K562 (cell line): Measurements from ENCODE around the gene PKD1. TPM values are rescaled to one million over a fixed set of nuclear protein-coding genes. Genes with fewer than 3 reads are reported as not detected.

Experiments used
- BHLHE40 ChIP-seq: IDR thresholded peaks from 2 replicates; pipeline ENCODE4 v1.6.1; 2011; ENCODE audit warnings: low read length, improper control_type of control experiment
- EHMT2 ChIP-seq: fragments of 450-650 bp; IDR thresholded peaks from 2 replicates; pipeline ENCODE4 v1.6.1; 2018; ENCODE audit warnings: antibody characterized with exemption
- ETV6 ChIP-seq, 3 experiments: fragments of 150-350 bp in 1 of 3; sonication (generic) in 1 of 3; formaldehyde crosslinking in 1 of 3; IDR thresholded peaks; 2 replicates each; pipeline versions ENCODE4 v1.6.1 to v1.8.0; 2014 to 2022; ENCODE audit warnings: borderline replicate concordance in 2 of 3, low read depth in 2 of 3, antibody characterized with exemption in 1 of 3, low read length in 1 of 3, mild to moderate bottlenecking in 1 of 3, missing genetic modification reagents in 1 of 3
- FOSL1 ChIP-seq: fragments of 200-800 bp; sonication (Bioruptor generic); conservative IDR thresholded peaks from 2 replicates; pipeline ENCODE4 v1.6.1; 2016; ENCODE audit warnings: missing genetic modification characterization, missing compliant biosample characterization
- FOXA1 ChIP-seq: fragments of 450-650 bp; IDR thresholded peaks from 2 replicates; pipeline ENCODE4 v1.6.1; 2016; ENCODE audit warnings: mild to moderate bottlenecking, borderline replicate concordance
- MCM7 ChIP-seq, 2 experiments: fragments of 450-650 bp; IDR thresholded peaks; 2 replicates each; pipeline ENCODE4 v1.6.1; 2016 to 2018
- ZBTB7A ChIP-seq: IDR thresholded peaks from 2 replicates; pipeline ENCODE4 v1.6.1; 2011; ENCODE audit warnings: low read depth, mild to moderate bottlenecking, low read length, moderate library complexity, borderline replicate concordance; ENCODE audit not compliant: control insufficient read depth
- ZNF232 ChIP-seq: sonication (generic); formaldehyde crosslinking; IDR thresholded peaks from 2 replicates; pipeline ENCODE4 v1.8.0; 2022; ENCODE audit warnings: mild to moderate bottlenecking, missing genetic modification reagents
- ZNF695 ChIP-seq: fragments of 450-650 bp; formaldehyde crosslinking; IDR thresholded peaks from 2 replicates; pipeline ENCODE4 v1.4.0; 2020; ENCODE audit warnings: mild to moderate bottlenecking, moderate library complexity
- ZSCAN32 ChIP-seq: fragments of 450-650 bp; formaldehyde crosslinking; IDR thresholded peaks from 2 replicates; pipeline ENCODE4 v1.4.0; 2020; ENCODE audit warnings: mild to moderate bottlenecking, moderate library complexity
- polyA plus RNA-seq, 8 experiments: library from polyadenylated mRNA; depleted of rRNA in 4 of 8; stranded (reverse) in 5 of 8; unstranded in 3 of 8; fragments of >200 nt; fragmentation: Nextera tagmentation in 2 of 8; fragmentation: Illumina TruSeq in 1 of 8; extraction: Ambion mirVana in 2 of 8; extraction: Trizol in 1 of 8; gene quantifications; 2 replicates each; pipeline versions ENCODE4 v1.2.1 to v1.2.3, GENCODE V29; 2011 to 2014; ENCODE audit warnings: inconsistent platforms in 1 of 8, missing spikeins in 1 of 8
- total RNA-seq, 7 experiments: library from RNA; depleted of rRNA in 6 of 7; stranded (reverse); fragments of >200 nt in 6 of 7; fragmentation: Illumina TruSeq in 2 of 7; extraction: Trizol in 2 of 7; gene quantifications; 2 replicates each; pipeline versions ENCODE4 v1.2.1 to v1.2.3, GENCODE V29; 2011 to 2021; ENCODE audit warnings: low replicate concordance in 1 of 7
- TF ChIP-seq, protein P1 (sequence below): fragments of 450-650 bp; IDR thresholded peaks from 2 replicates; pipeline ENCODE4 v1.7.1; 2018; ENCODE audit warnings: mild to moderate bottlenecking, low read depth; ENCODE audit not compliant: partially characterized antibody
- TF ChIP-seq, protein P2 (sequence below), 3 experiments: IDR thresholded peaks in 2 of 3; conservative IDR thresholded peaks in 1 of 3; 2 replicates each; pipeline ENCODE4 v1.5.1; 2011 to 2012; ENCODE audit warnings: low read length in 3 of 3, mild to moderate bottlenecking in 3 of 3, control low read depth in 2 of 3, improper control_type of control experiment in 1 of 3, inconsistent platforms in 1 of 3, low read depth in 1 of 3, mixed read lengths in 1 of 3, moderate library complexity in 1 of 3; ENCODE audit not compliant: insufficient read depth in 2 of 3
- TF ChIP-seq, protein P3 (sequence below): sonication (generic); formaldehyde crosslinking; IDR thresholded peaks from 2 replicates; pipeline ENCODE4 v1.8.1; 2023; ENCODE audit warnings: mild to moderate bottlenecking, missing genetic modification reagents, moderate library complexity
- TF ChIP-seq, protein P4 (sequence below): IDR thresholded peaks from 2 replicates; pipeline ENCODE4 v1.6.1; 2011; ENCODE audit warnings: borderline replicate concordance, low read depth, mild to moderate bottlenecking, moderate library complexity, low read length; ENCODE audit not compliant: insufficient read depth, poor library complexity, severe bottlenecking

PKD1 gene
- total and polyA plus RNA-seq, 9 of the 15 experiments (the other 6 are each of a cell fraction or from before 2014, with no cell fraction given): 0.23 to 93.5 (median 12.6) TPM

DNA sequence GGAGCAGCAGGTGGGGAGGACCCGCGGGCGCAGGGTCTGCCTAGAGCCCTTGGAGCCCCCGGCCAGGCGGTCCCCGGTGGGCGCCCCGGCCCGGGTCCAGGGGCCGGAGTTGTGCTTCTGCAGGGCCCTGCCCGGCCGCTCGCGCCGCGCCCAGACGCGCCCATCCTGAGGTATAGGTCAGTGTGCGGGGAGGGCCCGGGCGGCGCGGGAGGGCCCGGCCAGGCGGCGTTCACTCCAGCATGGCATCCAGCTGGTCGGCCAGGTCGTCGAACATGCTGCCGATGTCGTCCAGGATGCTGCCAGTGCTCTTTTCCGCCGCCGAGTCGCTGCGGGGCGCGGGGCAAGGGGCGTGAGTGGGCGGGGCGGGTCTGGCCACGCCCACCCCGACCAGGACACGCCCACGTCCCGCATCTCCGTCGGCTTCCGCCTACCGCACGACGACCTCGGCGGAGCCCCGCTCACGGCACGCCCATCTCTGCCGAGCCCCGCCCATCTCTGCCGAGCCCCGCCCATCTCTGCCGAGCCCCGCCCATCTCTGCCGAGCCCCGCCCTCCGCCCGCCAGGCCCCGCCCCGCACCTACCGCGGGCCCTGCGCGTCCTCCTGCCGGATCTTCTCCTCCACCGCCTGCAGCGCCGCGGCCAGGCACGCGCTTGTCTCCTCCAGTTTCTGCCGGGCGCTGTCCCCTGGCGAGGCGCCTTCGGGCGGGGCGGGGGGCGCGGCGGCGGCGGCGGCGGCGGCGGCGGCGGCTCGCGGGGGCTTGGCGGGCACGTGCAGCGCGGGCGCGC lies 42.8 kb upstream of the PKD1 start (continued):
- TF ChIP-seq ZSCAN32 (CRISPR knock-in tag): no peak
- no peak for TF ChIP-seq FOXA1
- TF ChIP-seq, protein P1, sequence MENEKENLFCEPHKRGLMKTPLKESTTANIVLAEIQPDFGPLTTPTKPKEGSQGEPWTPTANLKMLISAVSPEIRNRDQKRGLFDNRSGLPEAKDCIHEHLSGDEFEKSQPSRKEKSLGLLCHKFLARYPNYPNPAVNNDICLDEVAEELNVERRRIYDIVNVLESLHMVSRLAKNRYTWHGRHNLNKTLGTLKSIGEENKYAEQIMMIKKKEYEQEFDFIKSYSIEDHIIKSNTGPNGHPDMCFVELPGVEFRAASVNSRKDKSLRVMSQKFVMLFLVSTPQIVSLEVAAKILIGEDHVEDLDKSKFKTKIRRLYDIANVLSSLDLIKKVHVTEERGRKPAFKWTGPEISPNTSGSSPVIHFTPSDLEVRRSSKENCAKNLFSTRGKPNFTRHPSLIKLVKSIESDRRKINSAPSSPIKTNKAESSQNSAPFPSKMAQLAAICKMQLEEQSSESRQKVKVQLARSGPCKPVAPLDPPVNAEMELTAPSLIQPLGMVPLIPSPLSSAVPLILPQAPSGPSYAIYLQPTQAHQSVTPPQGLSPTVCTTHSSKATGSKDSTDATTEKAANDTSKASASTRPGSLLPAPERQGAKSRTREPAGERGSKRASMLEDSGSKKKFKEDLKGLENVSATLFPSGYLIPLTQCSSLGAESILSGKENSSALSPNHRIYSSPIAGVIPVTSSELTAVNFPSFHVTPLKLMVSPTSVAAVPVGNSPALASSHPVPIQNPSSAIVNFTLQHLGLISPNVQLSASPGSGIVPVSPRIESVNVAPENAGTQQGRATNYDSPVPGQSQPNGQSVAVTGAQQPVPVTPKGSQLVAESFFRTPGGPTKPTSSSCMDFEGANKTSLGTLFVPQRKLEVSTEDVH: no peak
- TF ChIP-seq, protein P2, sequence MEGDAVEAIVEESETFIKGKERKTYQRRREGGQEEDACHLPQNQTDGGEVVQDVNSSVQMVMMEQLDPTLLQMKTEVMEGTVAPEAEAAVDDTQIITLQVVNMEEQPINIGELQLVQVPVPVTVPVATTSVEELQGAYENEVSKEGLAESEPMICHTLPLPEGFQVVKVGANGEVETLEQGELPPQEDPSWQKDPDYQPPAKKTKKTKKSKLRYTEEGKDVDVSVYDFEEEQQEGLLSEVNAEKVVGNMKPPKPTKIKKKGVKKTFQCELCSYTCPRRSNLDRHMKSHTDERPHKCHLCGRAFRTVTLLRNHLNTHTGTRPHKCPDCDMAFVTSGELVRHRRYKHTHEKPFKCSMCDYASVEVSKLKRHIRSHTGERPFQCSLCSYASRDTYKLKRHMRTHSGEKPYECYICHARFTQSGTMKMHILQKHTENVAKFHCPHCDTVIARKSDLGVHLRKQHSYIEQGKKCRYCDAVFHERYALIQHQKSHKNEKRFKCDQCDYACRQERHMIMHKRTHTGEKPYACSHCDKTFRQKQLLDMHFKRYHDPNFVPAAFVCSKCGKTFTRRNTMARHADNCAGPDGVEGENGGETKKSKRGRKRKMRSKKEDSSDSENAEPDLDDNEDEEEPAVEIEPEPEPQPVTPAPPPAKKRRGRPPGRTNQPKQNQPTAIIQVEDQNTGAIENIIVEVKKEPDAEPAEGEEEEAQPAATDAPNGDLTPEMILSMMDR (IDR thresholded peaks at IDR 0.05 in 2 of 3, conservative IDR thresholded peaks at IDR 0.05 in 1 of 3; ENCODE audit: insufficient read depth in 2 of 3, low read depth in 1 of 3, low read length in 3 of 3): peak in 1 of 3 experiments; percentile 28; a peak in 1 of 6 replicates
- TF ChIP-seq ETV6 (IDR thresholded peaks at IDR 0.05; ENCODE audit: borderline replicate concordance in 1 of 2, low read depth in 2 of 2, low read length in 1 of 2): no peak
- peak; percentile 70; the same call in 1 of the 2 replicates for TF ChIP-seq ETV6 (CRISPR knock-in tag; IDR thresholded peaks at IDR 0.05; ENCODE audit: borderline replicate concordance)
- peak; percentile 36; the same call in 1 of the 2 replicates for TF ChIP-seq ZBTB7A
- peak; percentile 67 for TF ChIP-seq BHLHE40
- TF ChIP-seq EHMT2: no peak
- no peak for TF ChIP-seq MCM7 (IDR thresholded peaks at IDR 0.05)
- no peak for TF ChIP-seq ZNF232
- TF ChIP-seq FOSL1 (tag): no peak
- TF ChIP-seq, protein P3, sequence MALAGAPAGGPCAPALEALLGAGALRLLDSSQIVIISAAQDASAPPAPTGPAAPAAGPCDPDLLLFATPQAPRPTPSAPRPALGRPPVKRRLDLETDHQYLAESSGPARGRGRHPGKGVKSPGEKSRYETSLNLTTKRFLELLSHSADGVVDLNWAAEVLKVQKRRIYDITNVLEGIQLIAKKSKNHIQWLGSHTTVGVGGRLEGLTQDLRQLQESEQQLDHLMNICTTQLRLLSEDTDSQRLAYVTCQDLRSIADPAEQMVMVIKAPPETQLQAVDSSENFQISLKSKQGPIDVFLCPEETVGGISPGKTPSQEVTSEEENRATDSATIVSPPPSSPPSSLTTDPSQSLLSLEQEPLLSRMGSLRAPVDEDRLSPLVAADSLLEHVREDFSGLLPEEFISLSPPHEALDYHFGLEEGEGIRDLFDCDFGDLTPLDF (CRISPR knock-in tag): no peak
- TF ChIP-seq ZNF695 (CRISPR knock-in tag): no peak
- TF ChIP-seq, protein P4, sequence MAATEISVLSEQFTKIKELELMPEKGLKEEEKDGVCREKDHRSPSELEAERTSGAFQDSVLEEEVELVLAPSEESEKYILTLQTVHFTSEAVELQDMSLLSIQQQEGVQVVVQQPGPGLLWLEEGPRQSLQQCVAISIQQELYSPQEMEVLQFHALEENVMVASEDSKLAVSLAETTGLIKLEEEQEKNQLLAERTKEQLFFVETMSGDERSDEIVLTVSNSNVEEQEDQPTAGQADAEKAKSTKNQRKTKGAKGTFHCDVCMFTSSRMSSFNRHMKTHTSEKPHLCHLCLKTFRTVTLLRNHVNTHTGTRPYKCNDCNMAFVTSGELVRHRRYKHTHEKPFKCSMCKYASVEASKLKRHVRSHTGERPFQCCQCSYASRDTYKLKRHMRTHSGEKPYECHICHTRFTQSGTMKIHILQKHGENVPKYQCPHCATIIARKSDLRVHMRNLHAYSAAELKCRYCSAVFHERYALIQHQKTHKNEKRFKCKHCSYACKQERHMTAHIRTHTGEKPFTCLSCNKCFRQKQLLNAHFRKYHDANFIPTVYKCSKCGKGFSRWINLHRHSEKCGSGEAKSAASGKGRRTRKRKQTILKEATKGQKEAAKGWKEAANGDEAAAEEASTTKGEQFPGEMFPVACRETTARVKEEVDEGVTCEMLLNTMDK: peak; percentile 37
